Activated CD8-positive, alpha-beta memory T cell treated with anti-CD3 and anti-CD28 coated beads for 24 hours (primary cell): ENCODE data around the gene PEAK1.
"Not testable (repeated sequence)": the region's sequence is repeated elsewhere in the genome, so short reads cannot be mapped to it uniquely, and the experiment has no call there.

Experiments used
- DNase-seq: peaks from one replicate; pipeline ENCODE4 v3.0.0-alpha.2; 2020

PEAK1 gene

DNA sequence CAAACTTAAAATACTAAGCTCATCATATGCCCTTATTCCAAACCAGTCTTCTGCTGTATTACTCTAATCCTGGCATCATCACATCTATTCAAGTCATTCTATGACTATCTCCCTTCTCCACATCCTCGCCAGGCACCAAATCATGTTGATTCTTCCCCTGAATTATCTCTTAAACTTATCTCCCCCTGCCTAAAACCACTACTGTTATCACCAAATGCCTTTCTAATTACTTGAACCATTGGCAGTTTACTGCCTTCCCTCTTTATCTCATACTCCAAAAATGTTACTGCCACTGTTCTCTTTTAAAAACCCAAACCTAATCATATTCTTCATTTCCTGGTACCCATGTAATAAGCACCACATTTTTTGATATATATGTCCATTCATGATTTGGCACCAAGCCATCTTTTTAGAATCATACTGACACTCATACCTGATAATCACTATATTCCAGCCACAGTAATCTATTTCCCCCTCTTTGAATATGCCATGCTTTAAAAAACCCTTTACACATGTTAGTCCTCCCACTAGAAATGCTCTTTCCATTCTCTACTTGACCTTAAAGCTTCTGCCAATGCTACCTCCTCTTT, 126.8 kb downstream of the PEAK1 start:
- DNase-seq, result no peak

DNA sequence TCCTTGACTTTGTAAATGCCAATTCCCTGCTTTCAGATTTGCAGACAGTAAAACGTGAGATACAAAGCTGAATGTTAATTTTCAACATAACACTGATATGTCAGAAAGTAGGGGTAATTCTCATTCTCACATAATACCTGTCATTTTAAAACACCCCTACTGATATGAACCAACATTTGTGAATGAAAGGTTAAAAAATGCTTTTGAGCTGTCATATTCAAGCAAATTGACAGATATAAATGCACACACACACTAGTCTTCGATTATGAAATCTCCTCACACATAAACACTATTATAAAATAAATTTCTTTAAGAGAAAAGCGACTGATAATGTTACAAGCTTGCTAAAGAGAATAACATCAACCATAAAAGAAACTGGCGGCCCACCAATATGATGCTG, 128.8 kb downstream of the PEAK1 start:
- DNase-seq, result no peak

DNA sequence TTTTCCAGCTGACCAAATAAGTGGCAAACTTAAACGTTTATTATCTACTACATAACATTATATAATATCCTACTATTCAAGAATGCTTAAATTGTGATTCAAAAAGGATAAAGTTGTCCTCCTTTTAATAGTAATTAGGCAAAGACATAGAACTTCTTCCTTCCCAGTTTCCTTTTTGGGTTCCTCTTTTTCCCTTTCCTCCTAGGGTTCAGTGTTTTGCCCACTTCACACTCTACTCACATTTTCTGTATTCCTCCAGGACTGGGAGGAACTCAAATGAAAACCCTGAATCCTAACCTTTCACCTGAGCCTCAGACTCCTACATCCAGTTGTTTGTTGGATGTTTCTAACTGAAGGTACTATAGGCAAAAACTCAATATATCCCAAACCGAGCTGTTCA, 132.5 kb downstream of the PEAK1 start:
- no peak for DNase-seq

DNA sequence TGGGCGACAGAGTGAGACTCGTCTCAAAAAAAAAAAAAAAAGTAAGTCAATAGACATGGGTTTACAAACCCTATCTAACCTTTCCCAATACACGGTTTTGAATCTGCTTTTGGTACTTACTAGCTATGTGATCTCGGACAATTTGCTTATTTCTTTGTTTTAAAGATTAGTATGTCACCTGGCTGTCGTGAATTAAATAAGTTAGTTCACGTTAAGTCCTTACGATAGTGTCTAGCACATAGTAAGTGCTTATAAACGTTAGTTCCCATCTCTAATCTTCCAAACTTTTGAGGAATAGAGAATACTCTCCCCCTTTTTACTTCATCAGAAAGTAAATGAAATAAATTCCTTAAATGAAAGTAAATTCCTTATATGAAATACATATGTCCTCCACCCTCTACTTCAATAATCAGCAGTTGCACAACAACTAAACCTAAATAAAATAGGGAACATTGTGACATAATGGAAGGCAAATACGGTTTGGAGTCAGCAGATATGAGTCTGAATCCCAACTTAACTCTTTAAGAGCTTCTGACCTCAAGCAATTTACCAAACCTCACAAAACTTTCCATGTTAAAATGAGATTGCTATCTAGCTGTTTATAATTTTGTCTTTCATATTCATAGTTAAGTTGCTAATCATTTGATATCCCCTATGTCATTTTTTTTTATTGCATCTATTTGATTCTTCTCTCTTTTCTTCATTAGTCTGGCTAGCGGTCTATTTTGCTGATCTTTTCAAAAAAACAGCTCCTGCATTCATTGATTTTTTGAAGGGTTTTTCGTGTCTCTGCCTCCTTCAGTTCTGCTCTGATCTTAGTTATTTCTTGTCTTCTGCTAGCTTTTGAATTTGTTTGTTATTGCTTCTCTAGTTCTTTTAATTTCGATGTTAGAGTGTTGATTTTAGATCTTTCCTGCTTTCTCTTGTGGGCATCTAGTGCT, 134.6 kb downstream of the PEAK1 start:
- DNase-seq, result no peak

DNA sequence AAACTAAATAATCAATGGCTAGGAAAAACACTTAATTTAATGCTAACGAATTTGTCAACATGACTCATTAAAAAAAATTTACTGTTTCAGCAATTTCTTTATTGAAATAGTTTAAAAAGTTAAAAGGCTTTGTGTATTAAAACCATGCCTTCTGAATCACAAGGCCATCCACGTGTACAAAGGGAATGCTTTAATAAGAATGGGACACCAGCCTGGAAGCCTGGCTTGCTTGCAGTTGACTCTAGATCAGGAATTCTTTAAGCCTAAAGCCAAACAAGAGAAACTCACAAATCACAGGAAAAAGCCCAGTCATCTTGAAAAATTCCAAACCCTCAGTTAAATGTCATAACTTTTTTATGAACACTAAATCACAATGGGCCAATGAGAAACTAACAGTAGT, 137.6 kb downstream of the PEAK1 start:
- DNase-seq, result no peak

DNA sequence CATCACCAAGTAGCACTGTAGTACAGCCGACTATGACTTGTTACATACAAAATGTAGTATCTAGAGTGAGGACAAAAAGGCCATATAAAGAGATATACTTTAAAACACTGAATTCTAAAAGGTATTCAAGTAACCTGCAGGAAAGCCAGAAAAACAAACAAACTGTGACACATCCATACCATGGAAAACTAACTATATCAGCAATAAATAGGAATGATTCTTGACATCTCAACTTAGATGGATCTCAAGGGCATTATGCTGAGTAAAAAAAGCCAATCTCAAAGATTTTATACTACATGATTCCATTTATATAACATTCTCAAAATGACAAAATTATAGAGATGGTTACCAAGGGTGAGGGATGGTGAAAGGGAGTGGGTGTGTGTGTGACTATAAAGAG, 143.0 kb downstream of the PEAK1 start:
- DNase-seq, result no peak

DNA sequence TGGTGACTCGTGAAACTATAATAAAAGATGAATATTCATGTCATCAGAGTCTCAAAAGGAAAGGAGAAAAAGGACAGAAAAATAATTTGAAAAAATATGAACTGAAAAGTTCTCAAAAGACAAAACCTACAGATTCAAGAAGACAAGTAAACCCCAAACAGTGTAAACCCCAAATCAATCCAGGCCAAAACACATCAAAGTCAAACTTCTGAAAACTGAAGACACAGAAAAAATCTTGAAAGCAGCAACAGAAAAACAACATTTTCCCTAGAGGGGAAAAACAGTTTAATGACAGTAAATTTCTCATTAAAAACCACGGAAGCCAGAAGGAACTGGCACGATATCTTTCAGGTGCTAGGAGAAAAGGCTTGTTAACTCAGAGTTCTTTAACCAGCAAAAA, 143.8 kb downstream of the PEAK1 start:
- DNase-seq, result no peak

DNA sequence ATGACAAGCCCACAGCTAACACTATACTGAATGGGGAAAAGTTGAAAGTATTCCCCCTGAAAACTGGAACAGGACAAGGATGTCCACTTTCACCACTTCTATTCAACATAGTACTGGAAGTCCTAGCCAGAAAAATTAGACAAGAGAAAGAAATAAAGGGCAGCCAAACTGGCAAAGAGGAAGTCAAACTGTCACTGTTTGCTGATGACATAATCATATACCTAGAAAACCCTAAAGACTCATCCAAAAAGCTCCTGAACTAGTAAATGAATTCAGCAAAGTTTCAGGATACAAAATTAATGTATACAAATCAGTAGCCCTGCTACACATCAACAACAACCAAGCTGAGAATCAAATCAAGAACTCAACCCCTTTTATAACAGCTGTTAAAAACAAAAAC, 146.8 kb downstream of the PEAK1 start:
- DNase-seq, result not testable (repeated sequence)

DNA sequence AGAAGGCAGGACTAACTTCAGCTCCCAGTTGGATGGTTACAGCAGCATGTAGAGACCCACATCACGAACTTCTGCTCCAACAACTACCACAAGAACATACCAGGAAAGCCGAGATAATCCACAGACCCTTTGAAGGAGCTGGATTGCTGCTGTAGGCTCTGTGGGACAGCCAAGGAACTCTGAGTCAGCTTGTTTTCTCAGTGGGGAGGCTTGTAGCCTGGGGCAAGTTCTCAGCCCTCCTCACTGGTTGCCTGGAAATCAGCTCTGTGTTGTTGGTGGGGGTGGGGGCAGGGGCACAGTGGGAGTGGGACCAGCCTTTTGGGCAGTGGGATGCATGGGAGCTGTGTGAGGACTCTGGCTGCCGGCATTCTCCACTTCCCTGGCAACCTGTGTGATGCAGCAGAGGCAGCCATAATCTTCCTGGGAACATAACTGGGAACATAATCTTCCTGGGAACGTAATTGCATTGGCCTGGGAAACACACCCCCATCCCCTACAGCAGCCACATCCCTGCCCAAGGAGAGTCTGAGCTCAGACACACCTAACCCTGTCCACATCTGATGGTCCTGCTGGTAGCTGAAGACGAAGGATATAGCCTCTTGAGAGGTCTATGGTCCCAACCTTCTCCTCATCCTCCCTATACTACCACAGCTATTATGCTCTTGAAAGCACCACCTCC, 153.1 kb downstream of the PEAK1 start:
- no peak for DNase-seq

DNA sequence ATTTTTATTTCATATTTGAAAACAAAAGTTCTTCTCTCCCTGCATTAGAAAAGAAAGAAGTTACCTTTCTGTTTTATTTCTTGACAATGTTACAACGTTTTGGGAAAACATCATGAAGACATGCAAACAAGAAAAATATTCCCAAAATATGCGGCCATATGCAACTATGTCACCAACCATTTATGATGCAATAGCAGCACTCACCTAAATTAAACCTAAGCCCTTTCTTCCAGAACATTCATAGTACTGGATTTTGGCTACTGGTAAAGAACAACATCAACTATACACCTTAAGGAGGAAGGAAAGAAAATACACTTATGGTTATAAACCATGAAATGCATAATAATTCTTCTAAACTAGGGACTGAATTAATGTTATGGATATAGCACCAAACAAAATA, 164.5 kb downstream of the PEAK1 start:
- no peak for DNase-seq

DNA sequence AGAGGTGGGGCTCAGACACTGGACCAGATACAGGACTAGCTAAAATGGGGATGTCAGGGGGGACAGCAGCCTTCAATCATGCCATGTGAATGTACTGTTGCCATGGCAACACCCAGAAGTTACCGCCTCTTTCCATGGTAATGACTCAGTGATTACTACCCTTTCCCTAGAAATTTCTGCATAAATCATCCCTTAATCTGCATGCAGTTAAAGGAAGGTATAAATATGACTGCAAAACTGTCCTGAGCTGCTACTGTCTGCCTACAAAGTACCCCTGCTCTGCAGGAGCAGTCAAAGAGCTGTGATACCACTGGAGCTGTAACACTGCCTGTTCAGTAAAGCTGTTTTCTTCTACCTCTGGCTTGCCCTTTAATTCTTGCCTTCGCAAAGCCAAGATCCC, 168.2 kb downstream of the PEAK1 start:
- DNase-seq, result no peak

DNA sequence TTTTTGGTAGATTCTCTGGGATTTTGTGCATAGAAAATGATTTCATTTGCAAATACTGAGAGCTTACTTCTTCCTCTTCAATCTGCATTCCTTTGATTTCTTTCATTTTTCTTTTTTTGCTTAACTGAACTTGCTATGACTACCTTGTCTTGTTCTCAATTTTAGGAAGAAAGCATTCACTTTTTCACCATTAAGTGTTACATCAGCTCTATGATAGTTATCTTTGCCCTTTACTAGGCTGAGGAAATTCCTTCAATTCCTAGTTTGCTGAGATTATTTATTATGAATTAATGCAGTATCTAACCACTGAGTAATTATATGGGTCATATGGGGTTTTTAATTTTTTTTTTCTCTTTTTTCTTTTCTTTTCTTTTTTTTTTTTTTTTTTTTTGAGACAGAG, 172.8 kb downstream of the PEAK1 start:
- DNase-seq, result no peak

DNA sequence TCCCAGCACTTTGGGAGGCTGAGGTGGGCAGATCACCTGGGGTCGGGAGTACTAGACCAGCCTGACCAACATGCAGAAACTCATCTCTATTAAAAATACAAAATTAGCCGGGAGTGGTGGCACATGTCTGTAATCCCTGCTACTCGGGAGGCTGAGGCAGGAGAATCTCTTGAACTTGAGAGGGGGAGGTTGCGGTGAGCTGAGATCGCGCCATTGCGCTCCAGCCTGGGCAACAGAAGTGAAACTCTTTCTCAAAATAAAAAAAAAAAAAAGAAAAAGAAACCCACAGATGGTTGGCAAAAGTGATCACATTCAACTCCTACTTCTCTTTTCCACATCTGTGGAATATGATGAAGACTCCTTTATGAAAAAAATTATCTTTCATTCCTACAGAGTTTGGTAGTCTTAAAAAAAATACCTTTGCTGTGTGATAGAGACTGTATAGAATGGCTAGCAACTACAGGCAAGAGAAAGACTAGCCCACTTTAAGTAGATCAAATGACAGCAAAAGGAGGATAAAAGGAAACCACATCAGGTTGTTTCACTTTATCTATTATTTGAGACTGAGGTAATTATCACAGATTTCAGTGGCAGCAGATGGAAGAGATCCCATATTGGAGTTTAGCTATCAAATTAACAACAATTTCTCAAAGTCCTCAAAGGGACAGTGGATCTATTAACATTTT, 176.0 kb downstream of the PEAK1 start:
- no peak for DNase-seq

DNA sequence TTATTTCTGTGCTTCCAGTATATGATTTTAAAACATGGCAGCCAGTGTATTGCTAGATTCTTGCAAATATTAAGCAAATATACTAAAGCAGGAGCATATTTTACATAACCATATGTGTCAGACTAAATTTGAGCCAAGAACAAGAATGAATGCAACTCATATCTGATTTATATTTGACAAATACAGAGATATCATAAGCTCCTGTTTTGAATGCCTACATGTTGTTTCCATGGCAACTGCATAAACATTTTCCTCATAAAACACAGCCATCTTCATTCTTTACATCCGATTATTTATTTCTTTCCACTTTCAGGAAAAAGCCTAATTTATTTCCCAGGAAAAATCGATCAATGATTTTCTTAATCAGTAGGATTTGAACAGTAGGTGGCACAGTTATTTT, 176.8 kb downstream of the PEAK1 start:
- no peak for DNase-seq

DNA sequence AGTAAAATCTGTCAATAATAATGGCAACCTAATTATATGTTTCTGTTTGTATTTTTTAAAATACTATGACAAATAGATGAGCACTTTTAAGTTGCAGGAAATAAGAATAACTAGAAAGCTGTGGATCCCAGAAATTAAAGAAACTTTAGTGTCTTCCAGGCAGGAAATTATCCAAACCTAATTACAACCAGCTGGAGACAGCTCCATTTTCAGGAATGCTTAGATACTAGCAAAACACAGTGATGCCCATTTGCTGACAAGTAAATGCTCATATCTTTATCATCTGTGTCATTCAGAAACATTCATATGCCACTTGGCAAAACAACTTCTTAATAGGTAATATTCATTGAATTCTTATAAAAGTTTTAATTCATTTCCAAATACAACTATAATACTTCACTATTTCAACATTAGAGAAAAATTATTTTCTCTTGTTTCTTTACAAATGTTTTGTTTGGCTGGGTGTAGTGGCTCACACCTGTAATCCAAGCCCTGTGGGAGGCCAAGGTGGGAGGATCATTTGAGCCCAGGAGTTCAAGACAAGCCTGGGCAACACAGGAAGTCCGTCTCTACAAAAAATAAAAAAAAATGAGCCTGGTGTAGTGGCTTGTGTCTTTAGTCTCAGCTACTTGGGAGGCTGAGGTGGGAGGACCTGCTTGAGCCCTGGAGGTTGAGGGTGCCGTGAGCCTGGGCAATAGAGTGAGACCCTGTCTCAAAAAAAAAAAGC, 179.9 kb downstream of the PEAK1 start:
- no peak for DNase-seq

DNA sequence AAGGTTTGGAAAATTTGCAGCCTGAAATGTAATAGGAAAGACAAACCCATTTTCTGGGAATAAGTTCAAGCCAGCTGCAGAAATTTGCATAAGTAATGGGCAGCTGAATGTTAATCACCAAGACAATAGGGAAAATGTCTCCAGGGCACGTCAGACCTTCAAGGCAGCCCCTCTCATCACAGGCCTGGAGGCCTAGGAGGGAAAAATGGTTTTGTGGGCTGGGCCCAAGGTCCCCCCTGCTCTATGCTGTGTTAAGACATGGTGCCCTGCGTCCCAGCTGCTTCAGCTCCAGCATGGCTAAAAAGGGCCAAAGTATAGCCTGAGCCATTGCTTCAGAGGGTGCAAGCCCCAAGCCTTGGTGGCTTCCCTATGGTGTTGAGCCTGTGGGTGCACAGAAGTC, 184.3 kb downstream of the PEAK1 start:
- DNase-seq, result no peak

DNA sequence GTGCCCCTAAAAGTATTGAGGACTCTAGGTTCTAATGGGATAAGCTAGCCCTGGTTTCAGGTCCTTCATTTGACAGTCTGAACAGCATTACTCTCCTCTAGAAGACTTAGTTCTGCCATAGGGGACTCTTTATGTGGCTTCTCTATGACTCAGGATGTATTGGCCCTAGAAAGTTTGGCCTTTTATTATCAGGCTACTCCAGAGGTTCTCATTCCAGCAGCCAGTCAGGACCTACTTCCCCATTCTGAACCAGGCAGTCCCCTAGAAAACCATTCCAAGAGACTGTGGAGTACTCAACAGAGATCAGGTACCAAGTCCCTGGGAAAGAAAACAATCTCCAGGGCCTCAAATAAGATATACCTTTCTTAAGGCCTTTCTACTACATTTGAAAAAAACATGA, 191.1 kb downstream of the PEAK1 start:
- DNase-seq, result no peak

DNA sequence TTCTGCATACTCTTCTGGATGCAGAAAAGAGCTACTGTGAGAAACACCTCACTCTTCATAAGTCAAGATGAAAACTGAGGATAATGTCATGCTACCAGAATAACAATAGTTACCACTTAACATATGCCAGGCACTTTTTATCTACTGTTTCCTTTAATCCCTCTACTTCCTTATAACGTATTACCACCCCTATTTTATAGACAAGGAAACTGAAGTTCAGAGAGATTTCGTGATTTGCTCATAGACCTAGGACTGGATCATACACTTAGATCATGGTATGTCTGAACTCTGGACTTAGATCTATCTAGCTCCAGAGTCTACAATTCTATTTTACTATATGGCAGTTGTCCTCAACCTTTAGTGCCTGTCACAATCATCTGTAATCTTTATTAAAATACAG, 193.3 kb downstream of the PEAK1 start:
- no peak for DNase-seq

DNA sequence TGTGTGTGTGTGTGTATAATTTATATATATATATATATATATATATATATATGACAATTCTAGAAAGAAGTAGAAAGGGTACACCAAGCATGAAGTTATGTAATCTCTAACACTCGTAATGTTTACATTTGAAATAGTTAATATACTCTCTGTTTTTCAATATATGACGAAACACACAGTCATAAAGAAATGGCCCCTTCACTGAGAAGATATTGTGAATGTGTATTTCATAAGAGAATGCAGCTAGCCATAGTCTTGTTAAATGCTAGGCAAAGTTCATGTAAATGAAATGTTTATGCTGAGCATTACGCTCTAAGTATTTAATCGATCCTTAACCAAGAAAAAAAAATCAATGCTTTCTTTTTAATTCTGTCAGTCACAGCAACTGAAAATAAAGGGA, 194.3 kb downstream of the PEAK1 start:
- DNase-seq, result no peak

DNA sequence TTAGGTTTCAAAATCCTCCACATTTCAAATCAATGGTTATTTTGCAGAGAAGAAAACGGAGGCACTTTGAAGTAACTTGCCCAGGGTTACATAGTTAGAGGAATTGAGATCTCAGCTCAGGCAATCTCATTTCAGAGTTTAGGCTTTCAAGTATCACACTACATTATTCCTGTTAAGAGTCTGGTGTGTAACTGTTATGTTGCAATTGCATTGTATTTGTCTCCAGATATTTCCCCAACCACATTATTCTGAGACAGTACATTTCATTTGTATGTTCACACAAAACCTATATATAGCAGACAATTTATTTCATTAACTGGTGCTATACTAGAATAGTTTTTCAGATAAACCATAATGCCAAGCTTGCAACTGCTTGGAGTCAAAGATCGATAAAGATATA, 194.8 kb downstream of the PEAK1 start:
- DNase-seq, result no peak

DNA sequence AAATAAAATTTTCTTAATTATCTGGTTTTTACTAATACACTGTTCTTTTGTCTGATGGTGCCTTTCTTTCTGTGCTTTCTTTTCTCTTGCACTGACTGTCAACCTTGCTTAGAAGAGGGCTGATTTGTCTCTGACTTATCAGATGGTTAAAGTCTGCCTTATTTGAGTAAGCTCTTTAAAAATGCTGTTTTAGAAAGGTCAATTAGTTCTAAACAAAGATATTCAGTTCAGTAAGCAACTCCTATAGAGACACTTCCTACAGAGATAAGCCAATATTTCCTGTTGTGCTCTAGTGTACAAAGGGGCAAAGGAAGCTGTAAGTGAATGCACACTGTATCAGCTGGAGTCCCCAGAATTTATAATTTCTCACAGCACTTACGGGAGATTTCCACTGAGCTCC, 195.6 kb downstream of the PEAK1 start:
- DNase-seq, result no peak

DNA sequence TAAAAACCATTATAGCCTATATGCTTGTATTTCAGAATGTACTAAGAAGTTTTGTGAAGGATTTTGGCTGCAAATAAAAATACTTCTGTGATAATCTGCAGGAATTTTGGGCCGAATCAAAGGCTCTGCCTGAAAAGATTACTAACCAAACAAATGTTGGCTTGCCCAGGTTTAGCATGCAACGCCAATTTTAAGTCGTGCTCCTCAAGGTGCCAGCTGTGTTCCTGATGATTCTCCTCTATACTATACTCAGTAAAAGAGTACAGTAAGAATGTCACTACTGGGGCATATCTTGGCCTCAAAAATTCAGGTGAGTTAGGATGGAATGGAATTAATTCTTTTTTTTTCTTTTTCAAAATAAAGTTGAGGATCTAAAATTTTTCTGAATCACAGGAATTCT, 198.2 kb downstream of the PEAK1 start:
- no peak for DNase-seq

DNA sequence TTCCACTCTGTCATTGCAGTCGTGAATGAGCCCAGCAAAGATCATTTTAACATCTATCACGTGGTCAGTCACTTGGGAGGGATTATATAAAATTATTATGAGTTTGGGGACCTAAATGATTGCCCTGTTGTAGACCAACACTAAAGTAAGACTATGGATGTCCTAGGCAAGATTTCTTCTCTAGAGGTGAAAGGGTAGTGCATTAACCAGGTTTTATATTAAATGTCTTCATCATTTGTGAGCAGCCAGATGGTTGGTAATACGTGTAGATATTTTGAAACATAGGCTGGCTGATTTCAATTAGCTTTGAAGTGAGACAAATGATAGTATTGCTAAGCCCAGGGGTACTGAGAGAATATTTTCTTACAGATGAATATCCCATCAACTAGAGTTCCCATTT, 198.7 kb downstream of the PEAK1 start:
- DNase-seq, result no peak
